ENCODE results near the gene WHAMM. TPM values are rescaled to one million over a fixed set of nuclear protein-coding genes. Genes with fewer than 3 reads are reported as not detected.

Gene WHAMM
- total RNA-seq, 2 donors from 2014 or later = 12.5 to 13.5 TPM

DNA sequence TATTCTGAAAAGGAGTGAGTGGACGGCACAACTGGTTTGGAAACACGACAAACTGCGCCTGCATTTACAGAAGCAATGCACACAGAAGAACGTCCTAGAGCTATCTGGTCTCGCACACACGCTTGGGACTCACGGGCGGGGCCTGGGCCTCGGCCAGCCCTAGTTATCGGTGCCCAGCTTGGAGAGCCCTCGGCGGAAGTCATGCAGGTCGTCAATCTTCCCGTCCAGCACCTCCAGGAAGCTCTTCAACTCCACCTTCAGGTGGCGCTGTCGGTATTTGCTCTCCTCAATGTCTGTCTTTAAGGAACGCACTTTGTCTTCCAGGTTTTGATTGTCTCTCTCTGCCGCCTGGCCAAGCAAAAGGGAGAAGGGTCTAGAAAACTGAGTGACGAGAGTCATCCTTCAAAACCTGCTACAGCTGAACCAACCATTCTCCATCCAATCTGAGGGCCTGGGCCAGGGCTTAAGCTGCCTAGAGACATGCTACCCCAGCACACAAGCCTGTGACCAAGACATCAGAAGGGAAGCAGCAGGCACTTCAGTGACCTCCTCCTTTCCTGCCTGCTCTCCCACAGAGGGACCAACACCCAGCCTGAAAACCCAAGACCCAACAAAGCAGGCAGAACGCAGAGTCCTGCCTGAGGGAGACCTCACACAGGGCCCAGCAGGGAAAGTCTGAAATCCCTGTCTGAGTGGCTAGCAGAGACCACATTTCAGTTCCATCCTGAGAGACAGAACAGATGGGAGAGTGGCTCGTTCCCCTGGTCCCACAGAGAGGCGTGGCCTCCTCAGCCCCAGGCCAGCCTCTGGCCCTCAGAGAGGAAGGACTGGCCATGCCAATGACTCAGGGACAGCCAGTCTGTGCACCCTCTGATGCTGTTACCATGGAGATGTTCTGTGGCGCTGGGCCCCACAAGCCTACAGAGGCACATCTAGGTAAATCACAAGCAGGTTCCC lies 40.4 kb downstream of the WHAMM start:
- H3K36me3 ChIP-seq = no peaks in the 10 kb centered on the region
- H3K4me3 ChIP-seq = no peak overlapping the region
- TF ChIP-seq, protein P1, sequence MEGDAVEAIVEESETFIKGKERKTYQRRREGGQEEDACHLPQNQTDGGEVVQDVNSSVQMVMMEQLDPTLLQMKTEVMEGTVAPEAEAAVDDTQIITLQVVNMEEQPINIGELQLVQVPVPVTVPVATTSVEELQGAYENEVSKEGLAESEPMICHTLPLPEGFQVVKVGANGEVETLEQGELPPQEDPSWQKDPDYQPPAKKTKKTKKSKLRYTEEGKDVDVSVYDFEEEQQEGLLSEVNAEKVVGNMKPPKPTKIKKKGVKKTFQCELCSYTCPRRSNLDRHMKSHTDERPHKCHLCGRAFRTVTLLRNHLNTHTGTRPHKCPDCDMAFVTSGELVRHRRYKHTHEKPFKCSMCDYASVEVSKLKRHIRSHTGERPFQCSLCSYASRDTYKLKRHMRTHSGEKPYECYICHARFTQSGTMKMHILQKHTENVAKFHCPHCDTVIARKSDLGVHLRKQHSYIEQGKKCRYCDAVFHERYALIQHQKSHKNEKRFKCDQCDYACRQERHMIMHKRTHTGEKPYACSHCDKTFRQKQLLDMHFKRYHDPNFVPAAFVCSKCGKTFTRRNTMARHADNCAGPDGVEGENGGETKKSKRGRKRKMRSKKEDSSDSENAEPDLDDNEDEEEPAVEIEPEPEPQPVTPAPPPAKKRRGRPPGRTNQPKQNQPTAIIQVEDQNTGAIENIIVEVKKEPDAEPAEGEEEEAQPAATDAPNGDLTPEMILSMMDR (IDR thresholded peaks at IDR 0.05) = peak; percentile 58 to 94 (median 88)
- TF ChIP-seq POLR2A (IDR thresholded peaks at IDR 0.05) (no peak), POLR2AphosphoS5 (IDR thresholded peaks at IDR 0.05) (peak; percentile 92)
- no peaks in the 10 kb centered on the region for H3K27me3 ChIP-seq (replicated peaks; ENCODE audit: insufficient read depth)
- peaks cover 14% of the 10 kb centered on the region for H3K4me1 ChIP-seq (replicated peaks)
- H3K9me3 ChIP-seq = no peaks in the 10 kb centered on the region
- H3K27ac ChIP-seq = peak overlapping the region; percentile 79 to 88
- 20% methylated on average over 23 of the region's 23 CpGs for WGBS
- intact Hi-C loops (cut with DNase I) = loop anchor here (2.0 kb wide), 1 partner anchor 151 kb away; no protein-coding TSS in a partner anchor
- peak; percentile 93 for DNase-seq (ENCODE audit: low spot score)

- Histone ChIP-seq H3K27me3 (replicated peaks; ENCODE audit: insufficient read depth) (no peaks in the 10 kb centered on the region), H3K27ac (peak overlapping the region; percentile 79 to 88), H3K4me1 (replicated peaks) (peaks cover 14% of the 10 kb centered on the region), H3K4me3 (no peak overlapping the region), H3K9me3 (no peaks in the 10 kb centered on the region), H3K36me3 (no peaks in the 10 kb centered on the region)
- no peak for TF ChIP-seq POLR2A (IDR thresholded peaks at IDR 0.05)
- TF ChIP-seq POLR2AphosphoS5 (IDR thresholded peaks at IDR 0.05) = no peak
- 58% methylated on average over 7 of the region's 7 CpGs for WGBS
- DNase-seq (ENCODE audit: low spot score) = no peak
- intact Hi-C loops (cut with DNase I) = no loop called here
Observed at GRCh38 chr15:82850731-82851130, 41.3 kb downstream of the WHAMM start.

GRCh38 chr15:82851306-82851850 lies 42.0 kb downstream of the WHAMM start:
- peak overlapping the region; percentile 79 to 88 for H3K27ac ChIP-seq
- intact Hi-C loops (cut with DNase I) = no loop called here
- H3K27me3 ChIP-seq (replicated peaks; ENCODE audit: insufficient read depth) = no peaks in the 10 kb centered on the region
- 86% methylated on average over 14 of the region's 14 CpGs for WGBS
- no peaks in the 10 kb centered on the region for H3K9me3 ChIP-seq
- H3K4me3 ChIP-seq = no peak overlapping the region
- no peak for DNase-seq (ENCODE audit: low spot score)
- TF ChIP-seq POLR2A (IDR thresholded peaks at IDR 0.05) = no peak
- no peak for TF ChIP-seq POLR2AphosphoS5 (IDR thresholded peaks at IDR 0.05)
- no peaks in the 10 kb centered on the region for H3K36me3 ChIP-seq
- peaks cover 14% of the 10 kb centered on the region for H3K4me1 ChIP-seq (replicated peaks)

- Histone ChIP-seq H3K4me1 (replicated peaks) (peaks cover 14% of the 10 kb centered on the region), H3K27ac (no peak overlapping the region), H3K27me3 (replicated peaks; ENCODE audit: insufficient read depth) (no peaks in the 10 kb centered on the region), H3K4me3 (no peak overlapping the region), H3K9me3 (no peaks in the 10 kb centered on the region), H3K36me3 (no peaks in the 10 kb centered on the region)
- 76% methylated on average over 9 of the region's 9 CpGs for WGBS
- TF ChIP-seq, protein P1 (IDR thresholded peaks at IDR 0.05) = no peak
- no peak for TF ChIP-seq POLR2AphosphoS5 (IDR thresholded peaks at IDR 0.05)
- no peak for TF ChIP-seq POLR2A (IDR thresholded peaks at IDR 0.05)
- intact Hi-C loops (cut with DNase I) = no loop called here
- DNase-seq (ENCODE audit: low spot score) = no peak
Observed at GRCh38 chr15:82851981-82852511, 42.6 kb downstream of the WHAMM start.

- Histone ChIP-seq H3K9me3 (no peaks in the 10 kb centered on the region), H3K4me3 (no peak overlapping the region), H3K27ac (peak overlapping the region in 1 of 2 donors; percentile 26), H3K36me3 (no peaks in the 10 kb centered on the region), H3K27me3 (replicated peaks; ENCODE audit: insufficient read depth) (no peaks in the 10 kb centered on the region), H3K4me1 (replicated peaks) (peaks cover 14% of the 10 kb centered on the region)
- no peak for DNase-seq (ENCODE audit: low spot score)
- TF ChIP-seq POLR2A (IDR thresholded peaks at IDR 0.05) (no peak), POLR2AphosphoS5 (IDR thresholded peaks at IDR 0.05) (no peak)
- TF ChIP-seq, protein P1 (IDR thresholded peaks at IDR 0.05) = no peak
- intact Hi-C loops (cut with DNase I) = no loop called here
- 67% methylated on average over 16 of the region's 16 CpGs for WGBS
Observed at GRCh38 chr15:82852941-82853561, 43.6 kb downstream of the WHAMM start.

All from prostate gland (tissue), 2 donors.